ENCODE data around the gene TBC1D22A.

GRCh38 chr22:47188261-47189055 is 426.0 kb downstream of the TBC1D22A start:
- TF ChIP-seq ZC3H10 (CRISPR knock-in tag; IDR thresholded peaks at IDR 0.05), result no peak
- TF ChIP-seq CREB5 (CRISPR knock-in tag; IDR thresholded peaks at IDR 0.05; ENCODE audit: low read depth), result no peak
- no peak for TF ChIP-seq BACH2 (CRISPR knock-in tag; IDR thresholded peaks at IDR 0.05; ENCODE audit: borderline replicate concordance)
- TF ChIP-seq ARNTL (CRISPR knock-in tag; IDR thresholded peaks at IDR 0.05; ENCODE audit: borderline replicate concordance, low read depth), result no peak
- TF ChIP-seq ZNF70 (CRISPR knock-in tag; IDR thresholded peaks at IDR 0.05), result no peak
